H1 (cell line): ENCODE results near the gene G3BP1.
A peak's percentile ranks its signal among the peaks of the same experiment; 100 is the strongest.

Source experiments
- EZH2 ChIP-seq: fragments of 200-600 bp; sonication (generic); IDR thresholded peaks from 2 replicates; pipeline ENCODE4 v1.7.1; 2012; ENCODE audit warnings: low read depth, mild to moderate bottlenecking, moderate library complexity, low read length, inconsistent platforms; ENCODE audit not compliant: severe bottlenecking
- PHF8 ChIP-seq: fragments of 200-600 bp; sonication (generic); conservative IDR thresholded peaks from 2 replicates; pipeline ENCODE4 v1.7.1; 2012; ENCODE audit warnings: low read depth, mild to moderate bottlenecking, inconsistent platforms, low read length, moderate library complexity
- POLR2A ChIP-seq, 2 experiments: IDR thresholded peaks; 1 replicate in 1 of 2; 2 replicates in 1 of 2; pipeline ENCODE4 v1.6.1; 2011; ENCODE audit warnings: low read depth in 2 of 2, low read length in 2 of 2, mild to moderate bottlenecking in 2 of 2; ENCODE audit errors: control extremely low read depth in 1 of 2
- RNF2 ChIP-seq: fragments of 200-900, 300-1000 bp; sonication (generic); IDR thresholded peaks from 2 replicates; pipeline ENCODE4 v1.7.1; 2016; ENCODE audit warnings: borderline replicate concordance, low read depth, mild to moderate bottlenecking, antibody characterized with exemption, low read length; ENCODE audit not compliant: poor library complexity, severe bottlenecking; ENCODE audit errors: missing control alignments
- RXRA ChIP-seq: IDR thresholded peaks from 2 replicates; pipeline ENCODE4 v1.6.1; 2011; ENCODE audit warnings: low read depth, mild to moderate bottlenecking, low read length, moderate library complexity; ENCODE audit not compliant: insufficient read depth
- SAP30 ChIP-seq: fragments of 300-600 bp; sonication (generic); IDR thresholded peaks from 2 replicates; pipeline ENCODE4 v1.7.1; 2012; ENCODE audit warnings: low read length, moderate library complexity, mild to moderate bottlenecking, inconsistent platforms; ENCODE audit not compliant: insufficient read depth, insufficient replicate concordance
- ZNF274 ChIP-seq: IDR thresholded peaks from 2 replicates; pipeline ENCODE4 v1.7.0; 2012; ENCODE audit warnings: low read length, borderline replicate concordance; ENCODE audit errors: extremely low read depth
- TF ChIP-seq, protein P1 (sequence below), 3 experiments: IDR thresholded peaks; 1 replicate in 2 of 3; 2 replicates in 1 of 3; pipeline versions ENCODE4 v1.5.1 to v1.6.1; 2011; ENCODE audit warnings: low read length in 3 of 3, mild to moderate bottlenecking in 3 of 3, inconsistent platforms in 2 of 3, low read depth in 1 of 3, moderate library complexity in 1 of 3; ENCODE audit not compliant: insufficient read depth in 1 of 3; ENCODE audit errors: control extremely low read depth in 1 of 3

DNA sequence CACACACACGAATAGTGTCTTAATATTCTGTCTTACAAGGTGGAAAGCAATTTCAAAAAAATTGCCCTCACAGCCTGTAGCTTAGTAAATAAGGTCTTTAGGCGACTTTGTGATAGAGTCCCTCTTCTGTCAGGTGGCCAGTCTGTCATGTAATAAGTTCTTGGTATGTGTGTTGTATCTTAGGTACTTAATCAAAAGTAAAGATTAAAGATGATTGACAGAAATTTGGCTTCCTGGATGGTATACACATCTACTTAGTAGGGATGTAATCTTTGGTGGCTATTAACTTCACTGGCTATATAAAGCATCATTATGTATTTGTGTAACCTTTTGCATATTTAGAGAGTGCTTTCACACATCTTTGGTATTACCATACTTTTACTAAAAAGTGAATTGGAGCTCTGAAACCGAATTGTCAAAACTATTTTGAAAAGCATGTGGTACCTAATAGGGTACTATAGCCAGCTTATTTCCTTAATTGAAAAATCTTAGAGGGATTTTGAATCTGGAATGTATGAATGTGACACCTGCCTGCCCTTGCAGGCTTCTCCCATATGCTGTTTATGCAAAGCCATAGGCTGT is 3.4 kb downstream of the G3BP1 start:
- TF ChIP-seq RXRA: no peak
- no peak for TF ChIP-seq PHF8
- TF ChIP-seq POLR2A (IDR thresholded peaks at IDR 0.05; ENCODE audit: control extremely low read depth in 1 of 2, low read depth in 2 of 2, low read length in 2 of 2): 0 out of 3 replicates have a peak, but pooled peaks of 1 of the 2 experiments have one; percentile 16
- TF ChIP-seq, protein P1, sequence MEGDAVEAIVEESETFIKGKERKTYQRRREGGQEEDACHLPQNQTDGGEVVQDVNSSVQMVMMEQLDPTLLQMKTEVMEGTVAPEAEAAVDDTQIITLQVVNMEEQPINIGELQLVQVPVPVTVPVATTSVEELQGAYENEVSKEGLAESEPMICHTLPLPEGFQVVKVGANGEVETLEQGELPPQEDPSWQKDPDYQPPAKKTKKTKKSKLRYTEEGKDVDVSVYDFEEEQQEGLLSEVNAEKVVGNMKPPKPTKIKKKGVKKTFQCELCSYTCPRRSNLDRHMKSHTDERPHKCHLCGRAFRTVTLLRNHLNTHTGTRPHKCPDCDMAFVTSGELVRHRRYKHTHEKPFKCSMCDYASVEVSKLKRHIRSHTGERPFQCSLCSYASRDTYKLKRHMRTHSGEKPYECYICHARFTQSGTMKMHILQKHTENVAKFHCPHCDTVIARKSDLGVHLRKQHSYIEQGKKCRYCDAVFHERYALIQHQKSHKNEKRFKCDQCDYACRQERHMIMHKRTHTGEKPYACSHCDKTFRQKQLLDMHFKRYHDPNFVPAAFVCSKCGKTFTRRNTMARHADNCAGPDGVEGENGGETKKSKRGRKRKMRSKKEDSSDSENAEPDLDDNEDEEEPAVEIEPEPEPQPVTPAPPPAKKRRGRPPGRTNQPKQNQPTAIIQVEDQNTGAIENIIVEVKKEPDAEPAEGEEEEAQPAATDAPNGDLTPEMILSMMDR (IDR thresholded peaks at IDR 0.05; ENCODE audit: control extremely low read depth in 1 of 3, insufficient read depth in 1 of 3, low read depth in 1 of 3, low read length in 3 of 3): no peak
- TF ChIP-seq SAP30: no peak
- TF ChIP-seq ZNF274: no peak
- no peak for TF ChIP-seq EZH2
- TF ChIP-seq RNF2: no peak
